VCaP (cell line): ENCODE measurements around the gene PROX1.

ENCODE experiments used
- H3K27ac ChIP-seq: fragments of 450-650 bp; 2 replicates; pipeline ENCODE4 v1.5.1; 2017
- CTCF ChIP-seq: fragments of 450-650 bp; conservative IDR thresholded peaks from 2 replicates; pipeline ENCODE4 v1.5.1; 2017; ENCODE audit warnings: mild to moderate bottlenecking, moderate library complexity

PROX1 gene

GRCh38 chr1:213995603-213996002, 7.8 kb downstream of the PROX1 start:
- no peak overlapping the region for H3K27ac ChIP-seq
- no peak for TF ChIP-seq CTCF

GRCh38 chr1:213996320-213997037, 8.7 kb downstream of the PROX1 start:
- no peak for TF ChIP-seq CTCF
- no peak overlapping the region for H3K27ac ChIP-seq

DNA sequence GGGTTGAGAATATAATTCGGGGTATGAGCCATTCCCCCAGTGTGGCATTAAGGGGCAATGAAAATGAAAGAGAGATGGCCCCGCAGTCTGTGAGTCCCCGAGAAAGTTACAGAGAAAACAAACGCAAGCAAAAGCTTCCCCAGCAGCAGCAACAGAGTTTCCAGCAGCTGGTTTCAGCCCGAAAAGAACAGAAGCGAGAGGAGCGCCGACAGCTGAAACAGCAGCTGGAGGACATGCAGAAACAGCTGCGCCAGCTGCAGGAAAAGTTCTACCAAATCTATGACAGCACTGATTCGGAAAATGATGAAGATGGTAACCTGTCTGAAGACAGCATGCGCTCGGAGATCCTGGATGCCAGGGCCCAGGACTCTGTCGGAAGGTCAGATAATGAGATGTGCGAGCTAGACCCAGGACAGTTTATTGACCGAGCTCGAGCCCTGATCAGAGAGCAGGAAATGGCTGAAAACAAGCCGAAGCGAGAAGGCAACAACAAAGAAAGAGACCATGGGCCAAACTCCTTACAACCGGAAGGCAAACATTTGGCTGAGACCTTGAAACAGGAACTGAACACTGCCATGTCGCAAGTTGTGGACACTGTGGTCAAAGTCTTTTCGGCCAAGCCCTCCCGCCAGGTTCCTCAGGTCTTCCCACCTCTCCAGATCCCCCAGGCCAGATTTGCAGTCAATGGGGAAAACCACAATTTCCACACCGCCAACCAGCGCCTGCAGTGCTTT, 9.4 kb downstream of the PROX1 start:
- no peak overlapping the region for H3K27ac ChIP-seq

GRCh38 chr1:213997772-213998107, 10.0 kb downstream of the PROX1 start:
- no peak for TF ChIP-seq CTCF
- H3K27ac ChIP-seq, result no peak overlapping the region

More for the DNA sequence above, 9.4 kb downstream of the PROX1 start:
- TF ChIP-seq CTCF, result no peak

DNA sequence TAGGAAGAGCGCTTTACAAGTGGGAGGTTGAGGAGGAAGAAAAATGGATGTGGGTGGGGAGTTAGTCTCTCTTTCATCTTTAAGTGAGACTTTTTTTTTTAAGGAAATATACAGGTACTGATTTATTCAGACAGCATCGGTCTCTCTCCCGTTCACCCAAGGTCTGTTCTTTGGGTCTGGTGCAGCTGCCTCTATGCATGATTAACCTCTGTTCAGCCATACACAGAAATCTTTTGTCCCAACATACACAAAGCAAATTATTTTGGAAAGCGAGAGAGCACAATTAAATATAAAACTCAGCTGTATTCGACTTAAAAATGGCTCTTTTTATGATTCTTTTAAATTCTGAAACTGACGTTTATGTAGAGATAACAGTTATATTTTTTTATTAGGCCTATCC, 11.0 kb downstream of the PROX1 start:
- no peak overlapping the region for H3K27ac ChIP-seq
- TF ChIP-seq CTCF, result no peak

GRCh38 chr1:213999732-214000131, 12.0 kb downstream of the PROX1 start:
- no peak for TF ChIP-seq CTCF
- no peak overlapping the region for H3K27ac ChIP-seq

GRCh38 chr1:214002060-214002459, 14.3 kb downstream of the PROX1 start:
- no peak overlapping the region for H3K27ac ChIP-seq
- TF ChIP-seq CTCF, result no peak
